ENCODE measurements around the gene ATG4B.

DNA sequence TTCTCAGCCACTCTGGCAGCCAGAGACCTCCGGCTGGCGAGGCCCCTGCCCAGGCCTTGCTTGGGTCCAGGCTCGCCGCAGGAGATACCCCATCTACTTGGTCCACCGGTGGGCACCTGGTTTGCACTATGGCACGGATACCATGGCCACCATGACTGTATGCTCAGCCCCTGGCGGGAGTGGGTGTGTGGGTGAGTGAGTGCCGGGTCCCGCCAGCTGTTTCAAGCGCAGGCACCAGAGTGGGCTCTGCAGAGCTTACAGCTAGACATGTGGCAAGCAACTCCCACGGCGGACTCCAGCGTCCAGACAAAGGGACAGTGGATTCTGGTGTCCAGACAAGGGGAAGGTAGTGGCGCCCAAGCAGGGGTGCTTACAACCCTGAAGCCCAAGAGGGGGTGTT is 1.4 kb downstream of the ATG4B start:
- TF ChIP-seq, protein P1, sequence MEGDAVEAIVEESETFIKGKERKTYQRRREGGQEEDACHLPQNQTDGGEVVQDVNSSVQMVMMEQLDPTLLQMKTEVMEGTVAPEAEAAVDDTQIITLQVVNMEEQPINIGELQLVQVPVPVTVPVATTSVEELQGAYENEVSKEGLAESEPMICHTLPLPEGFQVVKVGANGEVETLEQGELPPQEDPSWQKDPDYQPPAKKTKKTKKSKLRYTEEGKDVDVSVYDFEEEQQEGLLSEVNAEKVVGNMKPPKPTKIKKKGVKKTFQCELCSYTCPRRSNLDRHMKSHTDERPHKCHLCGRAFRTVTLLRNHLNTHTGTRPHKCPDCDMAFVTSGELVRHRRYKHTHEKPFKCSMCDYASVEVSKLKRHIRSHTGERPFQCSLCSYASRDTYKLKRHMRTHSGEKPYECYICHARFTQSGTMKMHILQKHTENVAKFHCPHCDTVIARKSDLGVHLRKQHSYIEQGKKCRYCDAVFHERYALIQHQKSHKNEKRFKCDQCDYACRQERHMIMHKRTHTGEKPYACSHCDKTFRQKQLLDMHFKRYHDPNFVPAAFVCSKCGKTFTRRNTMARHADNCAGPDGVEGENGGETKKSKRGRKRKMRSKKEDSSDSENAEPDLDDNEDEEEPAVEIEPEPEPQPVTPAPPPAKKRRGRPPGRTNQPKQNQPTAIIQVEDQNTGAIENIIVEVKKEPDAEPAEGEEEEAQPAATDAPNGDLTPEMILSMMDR (IDR thresholded peaks at IDR 0.05): no peak
- no peak for TF ChIP-seq POLR2A (IDR thresholded peaks at IDR 0.05)

Measured in thyroid gland (tissue), 4 donors.